Activated naive CD4-positive, alpha-beta T cell treated with anti-CD3 and anti-CD28 coated beads, Interleukin-2, amount 50 U/mL, for 16 hours (primary cell): ENCODE data around the gene GRM1.

Source experiments
- DNase-seq: peaks from one replicate; pipeline ENCODE4 v3.0.0-alpha.2; 2020

The GRM1 gene

GRCh38 chr6:146281651-146282362 is 252.9 kb downstream of the GRM1 start:
- DNase-seq = no peak

- DNase-seq = no peak
Measured at GRCh38 chr6:146282837-146283236, 254.0 kb downstream of the GRM1 start.

- DNase-seq = no peak
Measured at GRCh38 chr6:146284311-146284710, 255.4 kb downstream of the GRM1 start.

GRCh38 chr6:146286961-146287360 is 258.1 kb downstream of the GRM1 start:
- DNase-seq = no peak

- no peak for DNase-seq
Measured at GRCh38 chr6:146287691-146288369, 259.0 kb downstream of the GRM1 start.

- no peak for DNase-seq
Measured at GRCh38 chr6:146289816-146290588, 261.1 kb downstream of the GRM1 start.

- no peak for DNase-seq
Measured at GRCh38 chr6:146290589-146290901, 261.7 kb downstream of the GRM1 start.

GRCh38 chr6:146292506-146292905 is 263.6 kb downstream of the GRM1 start:
- no peak for DNase-seq

- no peak for DNase-seq
Measured at GRCh38 chr6:146295695-146296094, 266.8 kb downstream of the GRM1 start.

- no peak for DNase-seq
Measured at GRCh38 chr6:146297815-146298214, 269.0 kb downstream of the GRM1 start.

- no peak for DNase-seq
Measured at GRCh38 chr6:146300521-146300920, 271.7 kb downstream of the GRM1 start.

- no peak for DNase-seq
Measured at GRCh38 chr6:146301764-146302163, 272.9 kb downstream of the GRM1 start.

GRCh38 chr6:146302994-146303393 is 274.1 kb downstream of the GRM1 start:
- no peak for DNase-seq

GRCh38 chr6:146304181-146304580 is 275.3 kb downstream of the GRM1 start:
- no peak for DNase-seq

- no peak for DNase-seq
Measured at GRCh38 chr6:146305092-146305491, 276.2 kb downstream of the GRM1 start.

GRCh38 chr6:146305951-146306350 is 277.1 kb downstream of the GRM1 start:
- no peak for DNase-seq

- no peak for DNase-seq
Measured at GRCh38 chr6:146310628-146311027, 281.8 kb downstream of the GRM1 start.

- no peak for DNase-seq
Measured at GRCh38 chr6:146311079-146311478, 282.2 kb downstream of the GRM1 start.

GRCh38 chr6:146312608-146313007 is 283.7 kb downstream of the GRM1 start:
- DNase-seq = no peak

- no peak for DNase-seq
Measured at GRCh38 chr6:146315381-146316174, 286.7 kb downstream of the GRM1 start.

GRCh38 chr6:146316175-146316495 is 287.3 kb downstream of the GRM1 start:
- no peak for DNase-seq

GRCh38 chr6:146331013-146331412 is 302.2 kb downstream of the GRM1 start:
- no peak for DNase-seq

- DNase-seq = no peak
Measured at GRCh38 chr6:146335336-146335735, 306.5 kb downstream of the GRM1 start.
